ENCODE data around the gene CES5A.
"Not testable (repeated sequence)": the region's sequence is repeated elsewhere in the genome, so short reads cannot be mapped to it uniquely, and the experiment has no call there.

The CES5A gene

GRCh38 chr16:55868137-55868536 is 7.0 kb downstream of the CES5A start:
- Histone ChIP-seq H3K4me2 (no peak overlapping the region), H3K9ac (no peak overlapping the region), H3K4me1 (ENCODE audit: low read depth, poor library complexity, severe bottlenecking) (no peaks in the 10 kb centered on the region), H3K36me3 (ENCODE audit: insufficient read depth) (no peaks in the 10 kb centered on the region), H4K20me1 (ENCODE audit: insufficient read depth) (no peaks in the 10 kb centered on the region), H2AFZ (ENCODE audit: low read depth) (no peak overlapping the region), H3K27ac (no peak overlapping the region), H3K79me2 (ENCODE audit: insufficient read depth, low read depth) (no peaks in the 10 kb centered on the region), H3K27me3 (ENCODE audit: insufficient read depth, low read depth) (no peaks in the 10 kb centered on the region), H3K4me3 (IDR thresholded peaks at IDR 0.05; ENCODE audit: insufficient read depth, low read depth, low read length) (no peak overlapping the region)
- no peak for TF ChIP-seq CTCF (conservative IDR thresholded peaks at IDR 0.05; ENCODE audit: low read depth, low read length)

- H3K27ac ChIP-seq: no peak overlapping the region
Observed at GRCh38 chr16:55861288-55861687, 13.9 kb downstream of the CES5A start.

GRCh38 chr16:55857650-55858049 is 17.5 kb downstream of the CES5A start:
- H3K9ac ChIP-seq; H3K27ac ChIP-seq; H3K79me2 ChIP-seq (ENCODE audit: insufficient read depth, low read depth); H2AFZ ChIP-seq (ENCODE audit: low read depth); H4K20me1 ChIP-seq (ENCODE audit: insufficient read depth); H3K36me3 ChIP-seq (ENCODE audit: insufficient read depth); H3K4me1 ChIP-seq (ENCODE audit: low read depth, poor library complexity, severe bottlenecking); H3K27me3 ChIP-seq (ENCODE audit: insufficient read depth, low read depth); H3K4me2 ChIP-seq; H3K4me3 ChIP-seq (IDR thresholded peaks at IDR 0.05; ENCODE audit: insufficient read depth, low read depth, low read length): not testable (repeated sequence)

More at GRCh38 chr16:55861288-55861687, 13.9 kb downstream of the CES5A start:
- Histone ChIP-seq H3K9ac (no peak overlapping the region), H3K4me2 (no peak overlapping the region), H4K20me1 (ENCODE audit: insufficient read depth) (no peaks in the 10 kb centered on the region), H2AFZ (ENCODE audit: low read depth) (no peak overlapping the region), H3K36me3 (ENCODE audit: insufficient read depth) (no peaks in the 10 kb centered on the region), H3K4me3 (IDR thresholded peaks at IDR 0.05; ENCODE audit: insufficient read depth, low read depth, low read length) (no peak overlapping the region), H3K4me1 (ENCODE audit: low read depth, poor library complexity, severe bottlenecking) (no peaks in the 10 kb centered on the region), H3K79me2 (ENCODE audit: insufficient read depth, low read depth) (no peaks in the 10 kb centered on the region), H3K27me3 (ENCODE audit: insufficient read depth, low read depth) (no peaks in the 10 kb centered on the region)
- TF ChIP-seq CTCF (conservative IDR thresholded peaks at IDR 0.05; ENCODE audit: low read depth, low read length): no peak

GRCh38 chr16:55856950-55857349 is 18.2 kb downstream of the CES5A start:
- Histone ChIP-seq H3K9ac (no peak overlapping the region), H4K20me1 (ENCODE audit: insufficient read depth) (no peaks in the 10 kb centered on the region), H3K79me2 (ENCODE audit: insufficient read depth, low read depth) (no peaks in the 10 kb centered on the region), H3K4me1 (ENCODE audit: low read depth, poor library complexity, severe bottlenecking) (no peaks in the 10 kb centered on the region), H3K4me3 (IDR thresholded peaks at IDR 0.05; ENCODE audit: insufficient read depth, low read depth, low read length) (no peak overlapping the region), H3K27ac (no peak overlapping the region), H3K4me2 (no peak overlapping the region), H3K36me3 (ENCODE audit: insufficient read depth) (no peaks in the 10 kb centered on the region), H2AFZ (ENCODE audit: low read depth) (no peak overlapping the region), H3K27me3 (ENCODE audit: insufficient read depth, low read depth) (no peaks in the 10 kb centered on the region)
- no peak for TF ChIP-seq CTCF (conservative IDR thresholded peaks at IDR 0.05; ENCODE audit: low read depth, low read length)

- Histone ChIP-seq H3K27me3 (ENCODE audit: insufficient read depth, low read depth) (no peaks in the 10 kb centered on the region), H2AFZ (ENCODE audit: low read depth) (no peak overlapping the region), H3K79me2 (ENCODE audit: insufficient read depth, low read depth) (no peaks in the 10 kb centered on the region), H3K27ac (no peak overlapping the region), H3K4me1 (ENCODE audit: low read depth, poor library complexity, severe bottlenecking) (no peaks in the 10 kb centered on the region), H3K4me2 (no peak overlapping the region), H3K9ac (no peak overlapping the region), H3K4me3 (IDR thresholded peaks at IDR 0.05; ENCODE audit: insufficient read depth, low read depth, low read length) (no peak overlapping the region), H3K36me3 (ENCODE audit: insufficient read depth) (no peaks in the 10 kb centered on the region), H4K20me1 (ENCODE audit: insufficient read depth) (no peaks in the 10 kb centered on the region)
- TF ChIP-seq CTCF (conservative IDR thresholded peaks at IDR 0.05; ENCODE audit: low read depth, low read length): no peak
Observed at GRCh38 chr16:55853114-55853513, 22.1 kb downstream of the CES5A start.
